HG02870 (cell line): Measurements from ENCODE around the gene CCS.
"Not testable (repeated sequence)": the region's sequence is repeated elsewhere in the genome, so short reads cannot be mapped to it uniquely, and the experiment has no call there.

ENCODE experiments used
- ATAC-seq: cut with Tn5 transposase; IDR thresholded peaks from one replicate; pipeline ENCODE4 v1.9.1; 2021; ENCODE audit warnings: mild to moderate bottlenecking, moderate library complexity; ENCODE audit not compliant: unreplicated experiment

Gene CCS

GRCh38 chr11:66561178-66561974, 31.6 kb upstream of the CCS start:
- ATAC-seq = no peak

GRCh38 chr11:66561975-66562248, 31.1 kb upstream of the CCS start:
- no peak for ATAC-seq

- ATAC-seq = no peak
Measured at GRCh38 chr11:66562275-66562674, 30.7 kb upstream of the CCS start.

GRCh38 chr11:66562907-66563583, 29.9 kb upstream of the CCS start:
- ATAC-seq = no peak

GRCh38 chr11:66563832-66564231, 29.2 kb upstream of the CCS start:
- no peak for ATAC-seq

- ATAC-seq = no peak
Measured at GRCh38 chr11:66564538-66564937, 28.4 kb upstream of the CCS start.

GRCh38 chr11:66564984-66565383, 28.0 kb upstream of the CCS start:
- no peak for ATAC-seq

GRCh38 chr11:66566221-66566620, 26.8 kb upstream of the CCS start:
- no peak for ATAC-seq

- ATAC-seq = no peak
Measured at GRCh38 chr11:66567787-66568123, 25.2 kb upstream of the CCS start.

GRCh38 chr11:66568124-66568916, 24.7 kb upstream of the CCS start, which contains the start of gene CTSF:
CTSF (minus strand) TSS chr11:66568606; CDS start chr11:66568486, 120 bp downstream.
- no peak for ATAC-seq

GRCh38 chr11:66569076-66569475, 23.9 kb upstream of the CCS start:
- ATAC-seq = no peak

- ATAC-seq = no peak
Measured at GRCh38 chr11:66570079-66570849, 22.7 kb upstream of the CCS start.

GRCh38 chr11:66570850-66571180, 22.2 kb upstream of the CCS start:
- no peak for ATAC-seq

GRCh38 chr11:66579017-66579606, 13.9 kb upstream of the CCS start:
- ATAC-seq = no peak

GRCh38 chr11:66580803-66581202, 12.2 kb upstream of the CCS start:
- ATAC-seq = no peak

GRCh38 chr11:66581261-66581660, 11.7 kb upstream of the CCS start:
- ATAC-seq = no peak

GRCh38 chr11:66582565-66583147, 10.3 kb upstream of the CCS start:
- not testable (repeated sequence) for ATAC-seq

GRCh38 chr11:66585447-66585846, 7.5 kb upstream of the CCS start:
- ATAC-seq = not testable (repeated sequence)

GRCh38 chr11:66586136-66586535, 6.8 kb upstream of the CCS start:
- no peak for ATAC-seq

GRCh38 chr11:66589315-66589714, 3.7 kb upstream of the CCS start:
- not testable (repeated sequence) for ATAC-seq
